Psoas muscle (tissue), 8 donors: Measurements from ENCODE around the gene OVCA2. TPM values are rescaled to one million over a fixed set of nuclear protein-coding genes. Genes with fewer than 3 reads are reported as not detected.
A peak's percentile ranks its signal among the peaks of the same experiment; 100 is the strongest.

Source experiments
- ATAC-seq, 4 donors: fragments of 200-7000 bp; cut with Tn5 transposase; one replicate each; pipeline ENCODE4 v1.9.1; 2020; ENCODE audit warnings: moderate library complexity in 3 of 4, mild to moderate bottlenecking in 2 of 4
- DNase-seq, 2 donors: peaks; one replicate each; pipeline ENCODE4 v3.0.0-alpha.2; 2020
- H3K27ac ChIP-seq: fragments of 200-600 bp; one replicate; pipeline ENCODE4 v1.8.0; 2022
- H3K27me3 ChIP-seq, 3 donors: fragments of 200-600 bp in 1 of 3; one replicate each; pipeline versions ENCODE4 v1.6.1 to v1.8.0; 2013 to 2022; ENCODE audit warnings: low read length in 2 of 3, mild to moderate bottlenecking in 2 of 3, moderate library complexity in 1 of 3; ENCODE audit not compliant: insufficient read depth in 3 of 3
- H3K36me3 ChIP-seq, 2 donors: fragments of 200-600 bp in 1 of 2; one replicate each; pipeline versions ENCODE4 v1.6.1 to v1.8.0; 2013 to 2022; ENCODE audit warnings: low read depth in 1 of 2, mild to moderate bottlenecking in 1 of 2, moderate library complexity in 1 of 2; ENCODE audit not compliant: insufficient read depth in 1 of 2
- H3K4me1 ChIP-seq: fragments of 200-600 bp; one replicate; pipeline ENCODE4 v1.8.0; 2022
- H3K4me3 ChIP-seq: fragments of 200-600 bp; one replicate; pipeline ENCODE4 v1.8.0; 2022; ENCODE audit warnings: mild to moderate bottlenecking
- H3K9me3 ChIP-seq: fragments of 200-600 bp; one replicate; pipeline ENCODE4 v1.8.0; 2022
- CTCF ChIP-seq: fragments of 200-600 bp; IDR thresholded peaks from one replicate; pipeline ENCODE4 v1.8.0; 2022; ENCODE audit warnings: antibody characterized with exemption
- WGBS, 3 donors: extraction: QIAGEN DNeasy Blood & Tissue Kit; methylation state at CpG; one replicate each; pipeline versions ENCODE4 v1.1.6 to v1.1.7; 2013; 5-methylcytosine and 5-hydroxymethylcytosine counted together
- intact Hi-C, 2 donors: fragments of 100-400 bp; cut with DNase I; formaldehyde crosslinking; loops; one replicate each; pipeline versions ENCODE4 v1.11.0 to v1.14.2; 2022
- polyA plus RNA-seq, 3 donors: library from polyadenylated mRNA; stranded (reverse); fragments of 200-250 nt; gene quantifications; one replicate each; pipeline ENCODE4 v1.2.3, GENCODE V29; 2013
- total RNA-seq, 4 donors: library from RNA; stranded (reverse); fragmentation: NEBNext Ultra II Directional in 2 of 4; extraction: Animal tissue kit (Norgen Biotek cat#: 25700) in 2 of 4; gene quantifications; one replicate each; pipeline versions ENCODE4 v1.2.1 to v1.2.4, GENCODE V29; 2021 to 2023
- donor health status: healthy with polysubstance abuse.
- donor health status: DM: no; HTN: no; CAD: no; lungs with moderate emphysema.
- donor health status: Bipolar disorder and iron deficiency.
- donor health status: healthy.
- donor health status: DM: yes; HTN: yes; CAD: no.
- donor health status: DM: no; HTN: no; CAD: no.
- donor health status: DM: no; HTN: no; CAD: no.
- donor health status: DM: yes; HTN: yes; CAD: no.

OVCA2 gene
- total and polyA plus RNA-seq, 7 donors = 10.1 to 66.1 (median 23.0) TPM

GRCh38 chr17:2050300-2051060 is 8.7 kb downstream of the OVCA2 start:
- H3K27ac ChIP-seq = no peak overlapping the region

GRCh38 chr17:2051061-2051932 is 9.5 kb downstream of the OVCA2 start:
- intact Hi-C loops = no loop called here
- DNase-seq (peak; percentile 26 to 59), ATAC-seq (no peak)
- Histone ChIP-seq H3K4me3 (peak overlapping the region; percentile 70), H3K4me1 (peaks cover 11% of the 10 kb centered on the region), H3K27ac (peak overlapping the region; percentile 2), H3K9me3 (no peaks in the 10 kb centered on the region), H3K36me3 (no peaks in the 10 kb centered on the region), H3K27me3 (peaks cover 0 to 34% (median 6%) of the 10 kb centered on the region in 3 donors)
- no peak for TF ChIP-seq CTCF
- WGBS, 3 donors = 7 to 11% (median 8%) methylated on average over 63 to 81 of the region's 81 CpGs

More at GRCh38 chr17:2050300-2051060, 8.7 kb downstream of the OVCA2 start:
- DNase-seq (peak; percentile 74 to 81), ATAC-seq (peak; percentile 31 to 56 (median 50))
- WGBS, 3 donors = 1% methylated on average over 37 to 88 of the region's 88 CpGs
- Histone ChIP-seq H3K4me3 (peak overlapping the region; percentile 70), H3K36me3 (no peaks in the 10 kb centered on the region), H3K9me3 (no peaks in the 10 kb centered on the region), H3K27me3 (peaks cover 0 to 34% (median 5%) of the 10 kb centered on the region in 3 donors), H3K4me1 (peaks cover 11% of the 10 kb centered on the region)
- intact Hi-C loops = no loop called here
- TF ChIP-seq CTCF = no peak

- peak overlapping the region; percentile 2 for H3K27ac ChIP-seq
- TF ChIP-seq CTCF = no peak
- ATAC-seq (no peak), DNase-seq (peak; percentile 36 to 62)
- no peaks in the 10 kb centered on the region for H3K9me3 ChIP-seq
- intact Hi-C loops = no loop called here
- peaks cover 11% of the 10 kb centered on the region for H3K4me1 ChIP-seq
- H3K4me3 ChIP-seq = no peak overlapping the region
- no peaks in the 10 kb centered on the region for H3K36me3 ChIP-seq
- 49 to 61% (median 51%) methylated on average over 14 of the region's 14 CpGs for WGBS, 3 donors
- H3K27me3 ChIP-seq = peaks cover 0 to 34% (median 6%) of the 10 kb centered on the region in 3 donors
Observed at GRCh38 chr17:2051933-2052559, 10.2 kb downstream of the OVCA2 start.

GRCh38 chr17:2053380-2054261 is 11.8 kb downstream of the OVCA2 start:
- H3K9me3 ChIP-seq = no peaks in the 10 kb centered on the region
- H3K27me3 ChIP-seq = peaks cover 0 to 23% (median 6%) of the 10 kb centered on the region in 3 donors
- peak; percentile 83 to 88 for DNase-seq
- peak overlapping the region; percentile 74 for H3K4me3 ChIP-seq
- peak; percentile 32 to 44 (median 38) for ATAC-seq
- H3K27ac ChIP-seq = peak overlapping the region; percentile 62
- TF ChIP-seq CTCF = peak; percentile 60
- H3K36me3 ChIP-seq = no peaks in the 10 kb centered on the region
- 9 to 11% (median 10%) methylated on average over 66 to 84 of the region's 84 CpGs for WGBS, 3 donors
- H3K4me1 ChIP-seq = peaks cover 11% of the 10 kb centered on the region
- intact Hi-C loops = loop anchor here (1.0 to 2.0 kb wide), 3 partner anchors 191 to 229 kb away; no protein-coding TSS in a partner anchor
